Activated CD8-positive, alpha-beta T cell treated with anti-CD3 and anti-CD28 coated beads for 36 hours (primary cell): ENCODE measurements around the gene TAOK1. TPM values are rescaled to one million over a fixed set of nuclear protein-coding genes. Genes with fewer than 3 reads are reported as not detected.

ENCODE experiments used
- ATAC-seq: fragments of 200-7000 bp; cut with Tn5 transposase; one replicate; pipeline ENCODE4 v1.10.0; 2021; ENCODE audit warnings: mild to moderate bottlenecking, moderate library complexity
- CTCF ChIA-PET: fragments of 350-600 bp; sonication (Branson Sonifier 250); formaldehyde crosslinking; loops from one replicate; lab custom pipeline; 2021; ENCODE audit warnings: antibody characterized with exemption; lab: Charles Lee
- POLR2A ChIA-PET: fragments of 350-600 bp; sonication (Branson Sonifier 250); formaldehyde crosslinking; loops from one replicate; lab custom pipeline; 2021; ENCODE audit warnings: antibody characterized with exemption; lab: Charles Lee
- DNase-seq: peaks from one replicate; pipeline ENCODE4 v3.0.0-alpha.2; 2020
- H3K27ac Mint-ChIP-seq: one replicate; pipeline ENCODE4 v1.8.0; 2021; ENCODE audit warnings: mild to moderate bottlenecking, mixed read lengths
- H3K27me3 Mint-ChIP-seq: one replicate; pipeline ENCODE4 v1.8.0; 2021; ENCODE audit warnings: mixed read lengths
- H3K36me3 Mint-ChIP-seq: one replicate; pipeline ENCODE4 v1.8.0; 2021; ENCODE audit warnings: low read depth, mixed read lengths
- H3K4me1 Mint-ChIP-seq: one replicate; pipeline ENCODE4 v1.8.0; 2021; ENCODE audit warnings: low read depth, mixed read lengths
- H3K4me3 Mint-ChIP-seq: one replicate; pipeline ENCODE4 v1.8.0; 2021; ENCODE audit warnings: mild to moderate bottlenecking, moderate library complexity, mixed read lengths
- H3K9me3 Mint-ChIP-seq: one replicate; pipeline ENCODE4 v1.8.0; 2021; ENCODE audit warnings: mixed read lengths
- intact Hi-C: fragments of 100-400 bp; cut with micrococcal nuclease; formaldehyde crosslinking; loops from one replicate; pipeline ENCODE4 v1.10.0; 2022
- total RNA-seq, 2 experiments: library from RNA; stranded (reverse); gene quantifications; one replicate each; pipeline ENCODE4 v1.2.3, GENCODE V29; 2021
- TF ChIP-seq, protein P1 (sequence below): fragments of 200-600 bp; IDR thresholded peaks from one replicate; pipeline ENCODE4 v1.8.0; 2022; ENCODE audit warnings: antibody characterized with exemption, mild to moderate bottlenecking

The TAOK1 gene
- total RNA-seq, 2 experiments from 2014 or later, result 33.5 to 34.6 TPM

DNA sequence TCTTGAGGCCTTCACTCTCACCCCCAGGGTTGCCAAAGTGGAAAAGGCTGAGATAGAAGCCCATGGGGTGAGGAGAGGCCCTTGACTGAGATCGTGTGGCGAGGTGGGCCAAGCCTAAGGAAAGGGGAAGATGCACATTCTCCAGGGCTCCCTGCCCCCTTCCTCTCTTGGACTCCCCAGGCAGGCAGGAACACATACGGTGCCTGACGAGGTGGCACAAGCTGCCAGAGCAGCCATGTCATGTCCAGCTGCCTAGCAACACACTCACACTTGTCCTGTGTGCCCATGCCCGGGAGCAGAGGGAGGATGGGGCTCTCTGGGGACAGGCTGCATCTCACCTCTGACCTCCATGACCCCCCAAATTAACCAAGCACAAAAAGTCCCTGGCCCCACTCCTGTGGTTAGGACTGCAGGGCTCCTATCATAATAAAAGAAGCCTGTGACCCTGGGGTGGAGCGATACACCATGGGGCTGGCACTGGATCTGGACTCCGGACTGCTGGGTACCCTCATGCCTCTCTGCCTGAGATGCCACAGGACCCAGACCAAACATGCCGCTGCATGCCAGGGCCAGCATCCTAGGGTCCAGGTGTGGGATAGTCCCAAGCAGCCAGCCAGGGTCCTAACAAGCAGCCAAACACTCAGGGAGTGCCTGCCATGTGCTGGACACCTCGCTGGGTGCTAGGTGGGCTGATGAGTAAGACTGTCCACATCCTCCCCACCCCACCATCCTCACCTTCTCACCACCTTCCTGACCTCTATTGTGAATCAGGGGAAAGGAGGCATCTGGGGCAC is 196.7 kb downstream of the TAOK1 start:
- ChIA-PET POLR2A (interaction anchor here (1.1 to 3.3 kb wide), 7 partner anchors 10 to 31 kb away, joined by 3 to 19 read pairs (median 4); partner anchors contain the start of gene TP53I13), CTCF (interaction anchor here (0.9 to 14.9 kb wide), 7 partner anchors 7 to 192 kb away, joined by 3 to 172 read pairs (median 7); partner anchors contain the start of gene TP53I13)
- Mint-ChIP-seq H3K27ac (peak overlapping the region; percentile 84), H3K9me3 (no peaks in the 10 kb centered on the region), H3K27me3 (no peaks in the 10 kb centered on the region), H3K4me1 (peaks cover 64% of the 10 kb centered on the region), H3K36me3 (peaks cover 24% of the 10 kb centered on the region), H3K4me3 (peak overlapping the region; percentile 87)
- peak; percentile 27 for DNase-seq
- intact Hi-C loops, result no loop called here
- no peak for ATAC-seq
- TF ChIP-seq, protein P1, sequence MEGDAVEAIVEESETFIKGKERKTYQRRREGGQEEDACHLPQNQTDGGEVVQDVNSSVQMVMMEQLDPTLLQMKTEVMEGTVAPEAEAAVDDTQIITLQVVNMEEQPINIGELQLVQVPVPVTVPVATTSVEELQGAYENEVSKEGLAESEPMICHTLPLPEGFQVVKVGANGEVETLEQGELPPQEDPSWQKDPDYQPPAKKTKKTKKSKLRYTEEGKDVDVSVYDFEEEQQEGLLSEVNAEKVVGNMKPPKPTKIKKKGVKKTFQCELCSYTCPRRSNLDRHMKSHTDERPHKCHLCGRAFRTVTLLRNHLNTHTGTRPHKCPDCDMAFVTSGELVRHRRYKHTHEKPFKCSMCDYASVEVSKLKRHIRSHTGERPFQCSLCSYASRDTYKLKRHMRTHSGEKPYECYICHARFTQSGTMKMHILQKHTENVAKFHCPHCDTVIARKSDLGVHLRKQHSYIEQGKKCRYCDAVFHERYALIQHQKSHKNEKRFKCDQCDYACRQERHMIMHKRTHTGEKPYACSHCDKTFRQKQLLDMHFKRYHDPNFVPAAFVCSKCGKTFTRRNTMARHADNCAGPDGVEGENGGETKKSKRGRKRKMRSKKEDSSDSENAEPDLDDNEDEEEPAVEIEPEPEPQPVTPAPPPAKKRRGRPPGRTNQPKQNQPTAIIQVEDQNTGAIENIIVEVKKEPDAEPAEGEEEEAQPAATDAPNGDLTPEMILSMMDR, result no peak

DNA sequence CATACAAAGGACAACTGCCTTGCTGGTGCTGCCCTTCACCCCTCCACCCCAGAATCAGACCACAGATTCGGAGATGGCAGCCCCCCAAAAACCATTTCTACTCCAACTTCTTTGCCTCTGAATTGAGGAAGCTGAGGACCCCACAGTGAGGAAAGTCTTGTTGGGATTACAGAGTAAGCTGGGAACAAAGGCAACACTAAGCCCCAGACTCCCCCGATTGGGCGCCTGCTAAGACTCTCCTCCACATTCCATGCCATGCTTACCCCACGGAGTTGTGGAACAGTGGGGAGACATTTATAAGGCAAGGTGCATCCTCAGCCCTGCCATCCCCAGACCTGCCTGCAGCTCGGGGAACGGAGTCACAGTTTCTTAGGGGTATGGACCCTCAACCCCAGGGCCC is 197.4 kb downstream of the TAOK1 start:
- peak overlapping the region; percentile 87 for H3K4me3 Mint-ChIP-seq
- POLR2A ChIA-PET, result interaction anchor here (0.6 to 3.3 kb wide), 6 partner anchors 11 to 30 kb away, joined by 3 to 19 read pairs (median 6); partner anchors contain the start of gene TP53I13
- intact Hi-C loops, result no loop called here
- TF ChIP-seq, protein P1, result no peak
- H3K4me1 Mint-ChIP-seq, result peaks cover 69% of the 10 kb centered on the region
- peaks cover 18% of the 10 kb centered on the region for H3K36me3 Mint-ChIP-seq
- CTCF ChIA-PET, result interaction anchor here (1.0 to 14.9 kb wide), 4 partner anchors 14 to 29 kb away, joined by 3 to 172 read pairs (median 8); partner anchors contain the start of gene TP53I13
- peak overlapping the region; percentile 84 for H3K27ac Mint-ChIP-seq
- H3K27me3 Mint-ChIP-seq, result no peaks in the 10 kb centered on the region
- ATAC-seq, result no peak
- H3K9me3 Mint-ChIP-seq, result no peaks in the 10 kb centered on the region
- DNase-seq, result no peak

DNA sequence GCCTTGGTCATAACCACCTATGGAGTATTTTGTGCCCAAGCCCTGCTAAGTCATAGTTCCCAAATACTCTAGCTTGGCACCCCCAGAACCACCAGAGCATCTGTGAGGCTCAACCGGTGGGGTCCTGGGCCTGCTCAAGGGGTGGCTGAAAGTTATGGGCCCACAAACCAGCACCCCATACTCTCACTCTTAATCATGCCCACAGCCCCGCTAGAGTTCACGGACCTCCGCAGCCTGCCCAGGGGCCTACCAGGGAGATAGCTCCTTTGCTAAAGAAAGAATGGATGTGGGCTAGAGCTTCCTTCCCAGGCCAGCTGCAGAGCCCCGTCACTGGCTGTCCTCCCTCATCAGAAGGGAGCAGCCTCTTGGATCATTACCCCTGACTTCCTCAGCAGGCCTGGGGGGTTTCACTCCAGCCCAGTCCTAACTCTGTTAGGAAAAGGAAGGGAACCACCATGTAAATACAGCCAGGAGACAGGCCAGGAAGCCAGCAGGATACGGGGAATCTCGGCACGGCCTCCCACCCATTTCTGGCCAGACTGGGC is 197.9 kb downstream of the TAOK1 start:
- TF ChIP-seq, protein P1, result no peak
- Mint-ChIP-seq H3K9me3 (no peaks in the 10 kb centered on the region), H3K4me1 (peaks cover 73% of the 10 kb centered on the region), H3K4me3 (peak overlapping the region; percentile 87), H3K36me3 (peaks cover 13% of the 10 kb centered on the region), H3K27me3 (no peaks in the 10 kb centered on the region), H3K27ac (peak overlapping the region; percentile 84)
- ChIA-PET CTCF (interaction anchor here (1.0 to 14.9 kb wide), 5 partner anchors 9 to 29 kb away, joined by 3 to 172 read pairs (median 6); partner anchors contain the start of gene TP53I13), POLR2A (interaction anchor here (0.5 to 3.3 kb wide), 7 partner anchors 11 to 919 kb away, joined by 3 to 19 read pairs (median 8); partner anchors contain the start of gene TP53I13)
- no peak for ATAC-seq
- intact Hi-C loops, result no loop called here
- DNase-seq, result peak; percentile 31

DNA sequence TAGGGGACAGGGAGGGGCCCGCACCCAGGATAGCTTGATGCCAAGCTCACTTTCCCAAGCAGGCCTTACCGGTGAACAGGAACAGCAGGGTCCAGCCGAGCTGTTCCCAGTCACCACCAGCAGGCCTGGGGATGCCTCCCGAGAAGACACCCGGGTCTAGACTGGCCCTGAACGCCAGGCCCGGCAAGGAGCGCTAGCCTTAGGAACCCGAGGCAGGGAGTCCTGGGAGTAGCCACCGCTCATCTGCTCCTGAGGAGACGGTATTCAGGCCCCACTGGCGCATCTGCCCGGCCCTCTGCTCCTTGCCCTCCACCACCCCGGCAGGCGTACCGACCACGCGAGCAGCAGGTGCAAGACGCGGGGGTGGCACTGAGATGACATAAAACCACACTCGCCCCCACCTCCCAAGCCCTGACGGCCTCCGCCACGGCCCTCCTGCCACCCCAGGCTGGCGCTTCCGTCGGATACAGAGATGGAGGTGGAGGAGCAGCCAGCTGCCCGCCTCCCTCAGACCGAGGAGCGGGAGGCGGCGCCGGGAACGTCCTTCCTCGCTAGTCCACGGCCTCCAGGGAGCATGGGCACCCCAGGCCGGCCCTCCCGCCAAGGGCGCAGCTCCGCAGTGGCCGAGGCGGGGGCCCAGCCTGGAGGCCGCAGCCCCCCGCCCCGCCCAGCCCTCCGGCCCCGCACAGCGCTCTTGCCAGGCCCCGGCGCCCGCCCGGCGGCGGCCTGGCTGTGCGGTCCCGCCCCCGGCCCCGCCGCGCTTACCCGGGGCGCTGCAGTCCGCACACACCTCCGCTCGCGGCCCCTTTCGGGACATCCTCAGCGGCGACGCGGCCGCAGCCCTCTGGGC is 198.6 kb downstream of the TAOK1 start:
- Mint-ChIP-seq H3K27me3 (no peaks in the 10 kb centered on the region), H3K4me1 (peaks cover 70% of the 10 kb centered on the region), H3K4me3 (peak overlapping the region; percentile 87)

More for the DNA sequence above, 198.6 kb downstream of the TAOK1 start:
- Mint-ChIP-seq H3K27ac (peak overlapping the region; percentile 84), H3K9me3 (no peaks in the 10 kb centered on the region), H3K36me3 (peaks cover 6% of the 10 kb centered on the region)
- DNase-seq (peak; percentile 78), ATAC-seq (peak; percentile 6)
- intact Hi-C loops, result no loop called here
- ChIA-PET POLR2A (interaction anchor here (0.5 to 3.3 kb wide), 5 partner anchors 15 to 918 kb away, joined by 3 to 19 read pairs (median 8); partner anchors contain the start of gene TP53I13), CTCF (interaction anchor here (1.0 to 14.9 kb wide), 5 partner anchors 9 to 28 kb away, joined by 3 to 172 read pairs (median 6); partner anchors contain the start of gene TP53I13)
- TF ChIP-seq, protein P1, result no peak
